HG03565 (cell line): ENCODE measurements around the gene CNKSR2.

Experiments
- ATAC-seq: cut with Tn5 transposase; IDR thresholded peaks from one replicate; pipeline ENCODE4 v1.9.1; 2021; ENCODE audit warnings: mild to moderate bottlenecking, moderate library complexity; ENCODE audit not compliant: unreplicated experiment

CNKSR2 gene

GRCh38 chrX:21662761-21663160 lies 288.5 kb downstream of the CNKSR2 start:
- no peak for ATAC-seq

- no peak for ATAC-seq
Measured at GRCh38 chrX:21666252-21666651, 292.0 kb downstream of the CNKSR2 start.

- no peak for ATAC-seq
Measured at GRCh38 chrX:21666679-21667078, 292.5 kb downstream of the CNKSR2 start.

GRCh38 chrX:21674430-21675186 lies 300.4 kb downstream of the CNKSR2 start:
- no peak for ATAC-seq

GRCh38 chrX:21675931-21676330 lies 301.7 kb downstream of the CNKSR2 start:
- no peak for ATAC-seq

GRCh38 chrX:21678048-21678612 lies 303.9 kb downstream of the CNKSR2 start:
- no peak for ATAC-seq

- no peak for ATAC-seq
Measured at GRCh38 chrX:21683941-21684340, 309.7 kb downstream of the CNKSR2 start.

- no peak for ATAC-seq
Measured at GRCh38 chrX:21691512-21692018, 317.3 kb downstream of the CNKSR2 start.

GRCh38 chrX:21698272-21698671 lies 324.1 kb downstream of the CNKSR2 start:
- ATAC-seq: no peak

GRCh38 chrX:21699136-21699535 lies 324.9 kb downstream of the CNKSR2 start:
- ATAC-seq: no peak

GRCh38 chrX:21700275-21700674 lies 326.1 kb downstream of the CNKSR2 start:
- ATAC-seq: no peak

- no peak for ATAC-seq
Measured at GRCh38 chrX:21700967-21701366, 326.7 kb downstream of the CNKSR2 start.

GRCh38 chrX:21702725-21703124 lies 328.5 kb downstream of the CNKSR2 start:
- no peak for ATAC-seq
